GM18858 (cell line): ENCODE data around the gene CCNY.

ENCODE experiments used
- ATAC-seq: cut with Tn5 transposase; IDR thresholded peaks from one replicate; pipeline ENCODE4 v1.9.1; 2021; ENCODE audit not compliant: unreplicated experiment

The CCNY gene

DNA sequence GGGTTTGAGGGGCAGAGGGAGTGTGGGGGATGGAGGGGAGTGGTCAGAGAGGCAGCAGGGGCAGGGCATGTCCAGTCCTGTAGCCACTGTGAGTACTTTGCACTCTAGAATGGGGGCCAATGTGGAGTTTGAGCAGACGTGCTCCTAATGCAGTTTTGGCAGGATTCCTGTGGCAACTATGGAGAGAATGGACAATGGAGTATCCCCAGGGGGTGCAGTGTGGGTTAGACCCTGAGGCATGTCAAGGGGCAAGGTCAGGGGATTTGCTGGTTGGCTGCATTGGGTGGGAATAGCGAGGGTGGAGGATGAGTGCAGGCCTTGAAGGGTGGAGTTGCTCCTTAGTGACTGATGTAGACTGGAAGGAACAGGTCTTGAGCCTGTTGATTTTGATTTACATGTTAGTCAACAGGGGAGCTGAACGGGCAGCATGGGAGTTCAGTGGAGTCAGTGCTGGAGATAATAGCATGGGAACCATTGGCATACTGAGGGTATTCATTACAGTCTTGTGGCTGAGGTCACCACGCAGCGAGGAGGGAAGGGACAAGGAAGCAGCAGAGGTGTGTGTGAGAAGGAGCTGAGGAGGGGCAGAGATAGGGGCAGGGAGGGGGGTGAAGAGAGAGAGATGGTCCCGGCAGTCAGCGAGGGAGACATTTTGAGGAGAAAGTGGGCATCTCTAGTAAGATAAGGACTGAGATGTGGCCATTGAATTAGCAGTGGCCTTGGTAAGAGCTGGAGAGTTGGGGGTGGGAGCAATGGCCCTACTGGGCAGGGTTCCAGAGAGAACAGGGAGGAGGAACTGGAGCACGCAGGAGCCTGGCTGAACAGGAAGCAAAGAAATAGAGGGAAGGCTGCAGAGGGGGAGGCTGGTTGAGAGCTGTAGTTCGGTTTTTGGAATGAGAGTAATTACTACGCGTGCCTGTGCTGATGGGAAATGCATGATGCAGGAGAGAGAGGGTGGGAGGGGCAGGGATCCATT is 112.7 kb downstream of the CCNY start:
- no peak for ATAC-seq

DNA sequence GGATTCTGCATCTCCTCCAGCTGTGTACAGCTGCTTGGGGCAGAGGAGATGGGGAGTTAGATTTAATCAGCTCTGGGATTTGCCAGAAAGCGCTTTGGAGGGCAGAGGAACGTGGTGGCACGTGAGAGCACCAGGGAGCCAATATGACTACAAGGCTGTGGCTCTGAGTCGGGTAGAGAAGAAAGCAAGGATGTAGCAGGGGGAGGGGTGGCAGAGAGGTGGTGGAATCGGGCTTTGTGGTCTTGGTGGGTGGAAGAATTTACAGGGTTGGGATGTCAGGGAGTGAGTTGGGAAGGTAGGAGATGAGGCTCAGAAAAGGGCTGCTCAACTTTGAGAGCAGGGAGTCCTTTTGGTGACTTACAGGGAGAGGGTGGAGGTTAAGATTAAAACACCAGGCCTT is 113.6 kb downstream of the CCNY start:
- ATAC-seq: no peak

DNA sequence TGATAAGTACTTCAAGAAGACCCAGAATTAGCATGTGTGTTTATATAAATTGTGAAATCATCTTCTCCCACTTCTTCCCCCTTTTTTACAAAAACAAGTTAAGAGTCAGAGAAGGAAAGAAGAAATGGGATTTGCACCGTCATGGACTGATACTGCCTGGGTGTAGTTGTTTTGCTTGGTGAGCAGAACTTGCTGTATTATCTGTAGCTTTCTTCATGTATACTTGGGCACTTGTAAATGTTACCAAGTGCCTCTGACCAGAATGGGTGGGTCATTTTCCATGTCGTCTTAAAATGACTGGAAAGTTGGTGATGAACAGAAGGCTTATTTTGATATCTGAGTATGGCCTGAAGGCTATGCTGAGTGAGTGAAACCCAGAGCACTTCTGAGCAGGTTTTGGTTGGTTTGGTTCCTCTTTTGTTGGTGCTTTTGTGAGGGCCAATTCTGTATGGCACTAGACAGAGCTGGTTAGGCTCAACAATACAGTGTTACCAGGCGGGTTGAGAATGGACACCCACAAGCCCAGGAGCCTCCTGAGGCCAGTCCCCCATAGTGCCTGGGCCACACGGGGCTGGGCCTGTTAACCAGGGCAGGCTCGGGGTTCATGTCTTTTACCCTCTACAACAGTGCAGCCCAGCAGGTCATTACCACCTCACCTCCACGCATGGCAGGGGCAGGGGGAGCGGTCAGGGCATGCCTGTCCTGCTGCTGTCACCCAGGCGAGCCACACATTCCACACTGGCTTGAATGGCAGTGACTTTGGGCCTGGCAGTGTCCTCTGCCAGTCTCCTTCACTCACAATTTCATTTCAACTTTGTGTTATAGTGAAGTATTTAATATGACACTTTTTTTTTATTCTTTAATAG is 115.1 kb downstream of the CCNY start:
- peak; percentile 98 for ATAC-seq

DNA sequence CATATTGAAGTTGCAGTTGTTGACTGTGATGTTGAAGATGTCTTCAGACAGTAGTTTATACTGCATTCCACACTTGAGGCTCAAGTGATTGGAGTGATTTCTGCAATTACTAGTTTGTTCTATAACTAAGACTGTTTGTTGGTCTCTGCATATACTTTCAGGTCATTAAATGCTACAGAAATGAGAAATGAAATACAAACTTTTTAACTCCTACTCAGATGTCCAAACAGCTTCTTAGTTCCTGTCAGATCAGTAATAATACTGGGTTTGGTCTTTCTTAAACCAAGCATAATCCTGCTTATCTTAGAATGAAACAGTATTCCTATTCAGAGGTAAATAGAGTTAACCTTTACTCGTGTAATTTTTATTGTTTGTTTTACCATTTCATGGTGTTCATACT is 115.9 kb downstream of the CCNY start:
- peak; percentile 36 for ATAC-seq

DNA sequence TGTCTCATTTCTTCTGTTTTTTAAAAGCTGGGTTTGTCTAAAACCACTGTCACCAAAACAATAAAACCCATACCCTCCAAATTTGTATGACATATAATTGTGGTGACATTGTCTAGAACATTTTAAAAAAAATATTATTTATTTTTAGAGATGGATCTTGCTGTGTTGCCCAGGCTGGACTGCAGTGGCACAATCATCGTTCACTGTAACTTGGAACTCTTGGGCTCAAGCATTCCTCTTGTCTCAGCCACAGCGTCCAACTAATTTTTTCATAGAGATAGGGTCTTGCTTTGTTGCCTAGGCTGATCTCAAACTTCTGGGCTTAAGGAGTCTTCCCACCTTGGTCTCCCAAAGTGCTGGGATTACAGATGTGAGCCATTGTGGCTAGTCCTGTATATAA is 116.5 kb downstream of the CCNY start:
- no peak for ATAC-seq

DNA sequence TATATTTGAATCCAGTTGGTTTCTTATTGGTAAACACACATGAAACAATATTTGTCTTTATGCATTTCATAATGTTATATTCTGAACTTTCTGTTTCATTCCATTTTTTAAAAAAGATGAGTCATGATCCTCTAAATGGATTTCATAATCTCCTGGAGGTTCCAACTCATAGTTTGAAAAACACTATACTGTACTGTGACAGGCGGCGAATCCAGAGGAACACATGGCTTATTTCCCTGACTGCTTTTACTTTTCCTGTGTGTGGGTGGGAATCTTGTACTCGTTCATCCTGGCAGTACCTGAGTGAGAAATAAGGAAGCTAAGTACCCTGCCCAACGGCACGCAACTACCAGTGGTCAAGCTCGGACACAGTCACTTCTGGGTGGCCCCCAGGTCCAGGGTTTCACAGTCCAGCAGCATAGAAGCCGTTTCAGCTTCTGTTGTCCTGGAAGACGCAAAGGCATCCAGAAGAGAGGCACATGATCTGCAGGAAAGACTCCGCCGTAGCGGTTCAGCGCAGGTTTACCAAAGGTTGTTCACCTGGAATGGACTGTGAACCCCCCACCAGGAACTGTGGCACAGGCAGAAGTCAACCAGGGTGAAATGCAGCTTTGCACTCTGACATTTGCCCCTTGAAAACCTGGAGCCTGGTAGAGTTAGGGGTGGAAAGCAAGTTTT is 117.7 kb downstream of the CCNY start:
- no peak for ATAC-seq

DNA sequence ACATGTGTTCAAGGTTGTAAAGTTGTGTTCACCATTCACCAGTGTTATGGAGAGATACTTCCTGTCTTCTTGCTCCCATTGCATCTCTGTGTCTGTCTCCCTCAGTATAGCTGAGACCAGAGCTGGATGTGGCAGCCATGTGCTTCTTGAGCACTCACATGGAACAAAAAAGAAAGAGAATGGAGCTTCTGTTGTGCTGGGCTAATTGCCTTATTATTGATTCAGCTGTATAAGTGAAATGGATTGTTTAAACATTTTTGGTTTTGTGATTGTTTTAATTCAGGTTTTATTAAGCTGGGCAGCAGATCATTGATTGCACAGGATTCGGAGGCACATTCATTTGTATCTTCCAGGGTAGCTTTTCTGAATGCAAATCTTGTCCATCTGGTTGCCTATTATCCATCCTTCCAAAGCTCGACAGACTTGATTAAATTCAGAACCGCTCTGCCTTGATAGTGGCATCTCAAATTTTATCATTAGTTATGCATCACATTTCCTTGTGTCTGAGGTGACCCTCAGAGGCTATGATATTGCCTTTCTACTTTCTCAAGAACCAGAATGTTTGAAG is 119.9 kb downstream of the CCNY start:
- no peak for ATAC-seq

DNA sequence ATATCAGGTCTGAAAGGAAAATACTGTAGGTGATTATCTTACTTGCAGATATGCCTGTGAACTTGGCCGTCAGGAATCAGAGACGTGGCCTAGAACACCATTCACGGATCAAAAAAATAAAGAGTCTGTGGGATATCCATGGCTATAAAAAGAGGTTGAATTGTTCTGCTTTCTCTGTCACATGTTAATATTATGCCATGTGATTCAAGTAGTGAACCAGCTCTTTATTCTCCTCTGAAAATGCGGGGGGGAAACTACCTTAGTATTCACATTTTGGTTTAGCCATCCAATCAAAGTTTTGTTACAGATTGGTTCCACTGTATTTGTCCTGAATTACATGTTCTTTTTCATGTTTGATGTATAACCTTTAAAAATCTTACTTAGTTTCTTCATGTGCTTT is 120.5 kb downstream of the CCNY start:
- no peak for ATAC-seq

DNA sequence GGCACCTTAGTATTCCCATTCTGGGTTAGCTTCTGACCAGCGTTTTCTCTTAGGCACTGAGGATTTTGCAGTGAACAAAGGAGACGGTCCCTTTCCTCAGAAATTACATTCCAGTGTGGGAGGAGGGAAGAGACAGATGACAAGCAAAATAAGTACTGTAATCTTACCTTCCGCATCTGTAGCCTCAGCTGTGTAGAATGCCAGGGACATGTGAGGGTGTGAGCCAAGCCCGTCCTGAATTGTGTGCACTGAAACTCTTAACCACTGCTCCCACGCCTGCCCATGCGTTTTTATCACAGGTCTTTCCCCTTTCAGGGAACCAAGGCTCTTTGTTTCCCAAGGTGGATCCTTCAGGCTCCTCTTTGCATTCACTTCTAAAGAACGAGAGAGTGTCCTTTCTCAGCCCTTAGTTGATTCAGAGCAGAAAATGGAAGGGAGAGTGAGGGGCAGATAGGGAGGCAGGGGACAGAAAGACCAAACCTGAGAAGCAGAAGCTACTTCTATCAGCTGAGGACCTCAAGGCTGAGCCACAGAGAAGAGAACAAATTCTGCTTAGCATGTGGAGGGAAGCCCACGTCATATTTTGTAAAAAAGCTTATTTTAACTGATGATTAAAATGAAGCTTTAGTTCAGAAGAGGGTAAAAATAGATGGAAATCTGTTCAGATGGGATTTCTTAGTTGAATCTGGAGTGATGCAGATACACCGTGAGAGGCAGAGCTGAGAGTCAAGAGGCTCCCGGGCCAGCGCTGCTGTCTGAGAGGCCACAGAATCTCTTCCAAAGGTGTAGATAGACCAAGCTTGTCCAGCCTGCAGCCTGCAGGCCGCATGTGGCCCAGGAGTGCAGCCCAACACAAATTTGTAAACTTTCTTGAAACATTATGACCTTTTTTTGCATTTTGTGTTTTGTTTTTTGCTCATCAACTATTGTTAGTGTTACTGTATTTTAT is 122.5 kb downstream of the CCNY start:
- ATAC-seq: no peak

DNA sequence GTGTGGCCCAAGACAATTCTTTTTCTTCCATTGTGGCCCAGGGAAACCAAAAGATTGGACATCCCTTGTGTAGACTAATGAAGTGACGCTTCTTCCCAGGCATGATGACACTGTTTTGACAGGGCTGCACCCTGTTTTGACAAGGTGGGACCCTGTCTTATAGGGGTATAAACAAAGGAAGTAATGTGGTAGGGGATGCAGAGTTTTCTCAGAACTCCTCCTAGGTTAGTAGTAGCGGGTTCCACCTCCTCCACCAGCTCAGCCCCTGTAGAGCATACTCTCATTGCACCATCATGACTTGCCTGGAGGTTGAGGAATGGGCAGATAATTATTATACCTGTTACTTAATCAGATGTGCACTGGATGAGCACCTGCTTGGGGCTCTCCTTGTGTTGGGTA is 123.1 kb downstream of the CCNY start:
- no peak for ATAC-seq

DNA sequence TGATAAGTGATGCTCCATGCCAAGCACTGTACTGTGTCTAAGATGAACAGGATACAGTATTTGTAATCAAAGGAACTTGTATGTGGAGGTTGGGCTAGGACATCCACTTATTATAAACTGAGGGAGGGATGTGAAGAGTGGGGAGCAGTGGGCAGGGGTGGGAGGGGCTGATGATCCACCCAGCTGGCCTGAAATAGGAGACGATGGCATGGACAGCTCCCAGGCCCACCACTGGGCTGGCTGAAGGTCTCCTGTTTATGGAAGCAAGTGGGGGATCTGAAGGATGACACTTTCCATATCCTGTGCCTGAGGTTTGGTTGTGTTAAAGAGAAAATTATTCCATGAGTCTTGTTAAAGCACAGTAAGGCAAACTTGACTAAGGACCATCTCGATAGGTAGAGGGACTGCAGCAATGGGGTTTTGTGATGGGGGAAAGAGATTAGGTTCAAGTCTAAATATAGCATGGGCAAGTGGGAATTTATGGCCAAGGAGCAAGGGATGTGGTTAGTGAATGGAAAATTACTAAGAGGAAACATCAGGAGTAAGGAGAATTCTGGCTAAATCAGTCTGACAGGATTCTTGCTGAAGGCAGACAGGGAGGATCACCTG is 124.6 kb downstream of the CCNY start:
- ATAC-seq: no peak

DNA sequence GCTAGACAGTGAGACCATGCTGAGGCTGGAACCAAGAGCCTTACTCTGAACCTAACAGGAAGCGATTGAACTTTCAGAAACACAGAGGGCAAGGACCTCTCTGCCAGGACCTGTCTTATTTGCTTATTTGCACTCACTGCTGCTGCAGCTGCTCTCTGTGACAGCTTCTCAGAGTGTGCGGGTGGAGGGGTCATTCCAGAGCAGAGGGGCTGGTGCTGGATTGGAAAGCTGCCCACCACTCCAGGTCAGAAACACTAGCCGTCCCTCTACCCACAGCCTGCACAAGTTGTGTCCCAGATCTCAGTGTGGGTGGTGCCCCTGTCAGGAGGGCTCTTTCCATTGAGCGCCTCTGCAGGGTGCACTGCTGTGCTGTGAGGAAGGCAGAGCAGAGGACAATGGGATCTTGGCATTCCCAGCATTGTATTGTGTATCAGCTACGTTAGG is 126.2 kb downstream of the CCNY start:
- peak; percentile 92 for ATAC-seq

DNA sequence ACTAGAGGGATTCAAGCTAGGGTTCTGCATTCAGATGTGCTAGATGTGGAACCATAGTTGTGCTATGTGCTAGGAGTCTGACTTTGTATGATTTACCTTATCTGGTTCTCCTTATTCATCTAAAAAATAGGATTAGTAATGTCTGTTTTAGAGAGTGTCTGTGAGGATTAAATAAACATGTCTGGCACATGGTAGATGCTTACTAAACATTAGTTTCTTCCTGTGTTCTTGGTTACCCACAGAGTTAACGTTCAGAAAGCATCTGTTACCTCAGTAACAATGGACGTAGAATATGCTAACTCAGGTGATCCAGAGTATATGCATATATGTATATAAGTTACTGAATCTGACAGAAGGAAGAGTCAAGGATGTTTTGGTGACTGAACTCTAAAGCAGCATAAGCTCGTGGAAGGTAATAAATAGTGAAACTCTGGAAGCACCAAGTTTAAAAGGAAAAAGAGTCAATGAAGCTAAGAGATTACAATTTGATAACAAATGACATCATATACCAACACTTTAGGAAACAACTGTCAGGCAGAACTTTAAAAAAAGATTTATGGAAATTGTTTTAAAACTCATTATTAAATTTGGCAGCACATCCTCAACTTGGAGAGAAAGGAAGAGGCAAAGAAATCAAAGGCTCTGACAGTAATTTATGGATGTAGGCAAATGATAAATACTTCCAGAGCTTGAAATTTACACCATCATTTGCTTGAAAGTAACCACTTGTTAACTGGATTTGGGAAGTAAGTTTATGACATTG is 127.0 kb downstream of the CCNY start:
- ATAC-seq: no peak

DNA sequence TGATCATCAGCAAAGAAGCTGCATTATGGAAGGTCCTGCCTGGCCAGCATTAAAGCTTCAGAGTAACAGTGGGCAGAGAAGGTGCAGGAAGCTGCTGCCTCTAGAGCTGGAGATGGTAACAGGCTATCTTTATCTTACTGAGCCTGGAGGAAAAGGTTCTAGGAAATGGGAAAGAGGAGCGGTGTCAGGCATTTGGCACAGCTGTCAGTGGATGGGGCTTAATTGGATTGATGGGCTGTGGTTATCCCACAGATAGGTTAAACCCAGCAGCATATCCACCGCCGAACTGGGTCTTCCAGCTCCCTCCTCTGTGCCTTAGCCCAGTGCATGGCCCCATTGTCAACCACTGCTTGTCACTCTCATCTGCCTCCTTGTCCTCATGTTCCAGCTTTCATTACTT is 127.6 kb downstream of the CCNY start:
- ATAC-seq: no peak

DNA sequence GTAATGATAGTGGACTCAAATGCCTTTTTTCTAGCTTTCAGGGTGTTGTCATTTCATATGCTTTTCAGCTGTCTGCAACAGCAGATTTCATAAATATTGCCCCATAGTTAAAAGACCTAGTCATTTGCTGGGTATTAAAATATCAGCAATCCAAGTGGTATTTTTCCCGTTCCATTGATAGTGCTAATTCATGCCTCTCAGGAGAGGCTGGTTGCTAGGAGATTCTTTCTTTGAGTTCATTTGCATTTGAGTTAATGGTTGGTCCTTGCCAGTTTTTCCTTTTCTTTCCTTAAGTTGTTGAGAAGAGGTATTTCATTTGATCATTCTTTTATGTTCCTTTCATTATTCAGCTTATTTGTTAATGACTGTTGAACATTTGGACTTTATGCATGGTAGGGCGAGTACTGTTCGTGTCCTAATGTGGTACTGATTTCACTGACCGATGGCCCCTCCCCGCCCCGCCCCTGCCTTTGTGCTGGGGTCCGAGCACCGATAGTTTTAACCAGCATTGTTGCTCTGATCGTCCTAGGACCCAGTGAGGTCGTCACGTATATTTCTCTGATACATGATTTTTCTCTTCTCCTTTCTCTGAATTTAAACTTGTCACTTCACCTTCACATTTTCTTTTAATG is 128.6 kb downstream of the CCNY start:
- no peak for ATAC-seq

DNA sequence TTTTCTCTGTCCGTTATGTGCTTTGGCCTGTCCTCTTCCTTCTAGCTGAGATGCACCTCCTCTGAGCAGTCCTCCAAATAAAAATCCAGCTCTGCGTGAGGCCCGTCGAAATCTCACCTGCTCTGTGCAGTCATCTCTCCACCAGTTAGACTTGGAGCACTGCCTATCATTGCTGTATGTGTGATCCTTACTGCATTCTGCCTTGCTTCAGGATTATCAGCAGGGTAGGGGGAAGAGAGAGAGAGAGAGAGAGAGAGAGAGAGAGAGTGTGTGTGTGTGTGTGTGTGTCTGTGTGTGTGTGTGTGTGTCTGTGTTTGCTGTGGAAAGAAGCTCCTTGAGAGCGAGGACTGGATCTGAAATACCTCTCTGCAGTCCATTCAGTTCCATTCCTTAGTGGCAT is 129.4 kb downstream of the CCNY start:
- ATAC-seq: no peak

DNA sequence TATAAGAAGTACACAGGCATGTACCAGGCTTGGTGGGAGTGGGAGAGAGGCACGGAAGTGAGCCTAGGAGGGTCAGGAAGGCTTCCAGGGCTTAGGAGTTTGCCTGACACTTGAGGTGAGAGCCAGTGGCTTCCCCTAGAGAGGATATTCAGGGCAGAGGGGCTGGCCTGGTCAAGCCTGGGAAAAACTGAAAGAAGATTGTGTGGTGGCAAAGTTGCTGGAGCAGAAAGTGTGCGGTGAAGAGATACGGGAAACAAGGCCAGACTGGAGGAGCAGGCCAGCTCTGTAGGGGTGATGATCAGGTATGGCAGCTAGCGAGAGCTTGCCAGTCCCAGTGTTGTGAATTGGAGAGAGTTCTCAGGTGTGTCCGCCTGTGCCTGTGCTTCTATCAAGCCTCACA is 129.9 kb downstream of the CCNY start:
- no peak for ATAC-seq

DNA sequence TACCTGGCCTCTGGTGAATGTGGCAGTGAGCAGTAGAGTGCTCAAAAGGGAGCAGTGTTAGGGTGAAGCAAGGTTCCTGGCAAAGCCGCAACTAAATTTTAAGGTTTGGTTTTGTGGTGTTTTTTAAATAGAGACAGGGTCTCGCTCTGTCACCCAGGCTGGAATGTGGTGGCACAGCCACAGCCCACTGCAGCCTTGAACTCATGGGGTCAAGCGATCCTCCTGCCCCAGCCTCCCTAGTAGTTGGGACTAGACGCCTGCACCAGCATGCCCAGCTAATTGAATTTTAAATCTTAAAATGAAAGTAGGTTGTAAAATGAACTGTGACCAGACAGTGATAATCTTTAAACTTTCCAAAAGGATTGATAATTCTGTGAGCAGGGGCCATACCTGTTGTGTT is 130.4 kb downstream of the CCNY start:
- no peak for ATAC-seq
